ENCODE results near the gene ADAMTS12. TPM values are rescaled to one million over a fixed set of nuclear protein-coding genes. Genes with fewer than 3 reads are reported as not detected.

Gene ADAMTS12
- total and polyA plus RNA-seq, 2 donors (not counting 1 experiment from before 2014, with no cell fraction given) = 10.7 to 44.8 TPM

DNA sequence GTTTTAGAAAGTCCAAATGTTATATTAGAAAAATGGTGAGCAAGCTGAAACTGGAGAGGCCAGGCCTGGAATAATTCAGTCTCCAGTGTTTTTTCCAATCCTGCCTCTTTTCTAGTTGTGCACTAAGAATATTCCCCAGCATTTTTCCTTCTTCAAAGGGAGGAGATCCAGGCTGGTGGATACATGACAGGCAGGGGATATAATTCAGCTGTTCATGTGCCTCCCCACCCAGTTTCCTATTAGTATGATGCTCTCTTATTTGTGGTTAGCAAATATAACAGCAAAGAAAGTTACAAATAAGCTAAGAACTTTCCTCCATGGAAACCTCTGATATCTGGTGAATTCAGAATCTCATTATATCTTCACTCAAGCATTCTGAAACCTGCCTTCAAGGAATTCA, 234.6 kb downstream of the ADAMTS12 start:
- H3K27me3 ChIP-seq (ENCODE audit: control insufficient read depth, insufficient read depth, low read length) = no peaks in the 10 kb centered on the region
- H3K36me3 ChIP-seq (ENCODE audit: control insufficient read depth, insufficient read depth, low read length) = peaks cover 5% of the 10 kb centered on the region
- no peak overlapping the region for H3K4me2 ChIP-seq (ENCODE audit: extremely low read depth, insufficient read depth, low read length)
- no peak overlapping the region for H3K27ac ChIP-seq (ENCODE audit: insufficient read depth, low read length)
- peak in 1 of 2 donors; percentile 51 for DNase-seq (ENCODE audit: low read depth in 2 of 2)
- no peaks in the 10 kb centered on the region for H3K79me2 ChIP-seq (ENCODE audit: control insufficient read depth, insufficient read depth, low read length)
- no peaks in the 10 kb centered on the region for H4K20me1 ChIP-seq (ENCODE audit: control insufficient read depth, extremely low read depth, insufficient read depth, low read length)
- H3K9me3 ChIP-seq (ENCODE audit: control insufficient read depth, insufficient read depth, low read depth, low read length) = no peaks in the 10 kb centered on the region
- no peak overlapping the region for H2AFZ ChIP-seq (ENCODE audit: low read length)
- no peak overlapping the region for H3K9ac ChIP-seq (ENCODE audit: insufficient read depth, low read length)
- no peak for TF ChIP-seq EZH2 (IDR thresholded peaks at IDR 0.05; ENCODE audit: low read length, missing control alignments)
- TF ChIP-seq, protein P1, sequence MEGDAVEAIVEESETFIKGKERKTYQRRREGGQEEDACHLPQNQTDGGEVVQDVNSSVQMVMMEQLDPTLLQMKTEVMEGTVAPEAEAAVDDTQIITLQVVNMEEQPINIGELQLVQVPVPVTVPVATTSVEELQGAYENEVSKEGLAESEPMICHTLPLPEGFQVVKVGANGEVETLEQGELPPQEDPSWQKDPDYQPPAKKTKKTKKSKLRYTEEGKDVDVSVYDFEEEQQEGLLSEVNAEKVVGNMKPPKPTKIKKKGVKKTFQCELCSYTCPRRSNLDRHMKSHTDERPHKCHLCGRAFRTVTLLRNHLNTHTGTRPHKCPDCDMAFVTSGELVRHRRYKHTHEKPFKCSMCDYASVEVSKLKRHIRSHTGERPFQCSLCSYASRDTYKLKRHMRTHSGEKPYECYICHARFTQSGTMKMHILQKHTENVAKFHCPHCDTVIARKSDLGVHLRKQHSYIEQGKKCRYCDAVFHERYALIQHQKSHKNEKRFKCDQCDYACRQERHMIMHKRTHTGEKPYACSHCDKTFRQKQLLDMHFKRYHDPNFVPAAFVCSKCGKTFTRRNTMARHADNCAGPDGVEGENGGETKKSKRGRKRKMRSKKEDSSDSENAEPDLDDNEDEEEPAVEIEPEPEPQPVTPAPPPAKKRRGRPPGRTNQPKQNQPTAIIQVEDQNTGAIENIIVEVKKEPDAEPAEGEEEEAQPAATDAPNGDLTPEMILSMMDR (conservative IDR thresholded peaks at IDR 0.05 in 1 of 2, IDR thresholded peaks at IDR 0.05 in 1 of 2; ENCODE audit: low read depth in 1 of 2, low read length in 2 of 2) = no peak
- no peaks in the 10 kb centered on the region for H3K4me1 ChIP-seq (ENCODE audit: control insufficient read depth, extremely low read depth, insufficient read depth, low read length)
- H3K4me3 ChIP-seq (replicated peaks in 1 of 4; ENCODE audit: control extremely low read depth in 1 of 4, insufficient read depth in 1 of 4, low read depth in 3 of 4, low read length in 4 of 4) = no peak overlapping the region

GRCh38 chr5:33650911-33651310, 240.9 kb downstream of the ADAMTS12 start:
- H3K9me3 ChIP-seq (ENCODE audit: control insufficient read depth, insufficient read depth, low read depth, low read length) = no peaks in the 10 kb centered on the region
- H3K4me1 ChIP-seq (ENCODE audit: control insufficient read depth, extremely low read depth, insufficient read depth, low read length) = no peaks in the 10 kb centered on the region
- no peak overlapping the region for H2AFZ ChIP-seq (ENCODE audit: low read length)
- H3K36me3 ChIP-seq (ENCODE audit: control insufficient read depth, insufficient read depth, low read length) = peaks cover 1% of the 10 kb centered on the region
- H3K27ac ChIP-seq (ENCODE audit: insufficient read depth, low read length) = no peak overlapping the region
- TF ChIP-seq, protein P1 (conservative IDR thresholded peaks at IDR 0.05 in 1 of 2, IDR thresholded peaks at IDR 0.05 in 1 of 2; ENCODE audit: low read depth in 1 of 2, low read length in 2 of 2) = no peak
- no peak for TF ChIP-seq EZH2 (IDR thresholded peaks at IDR 0.05; ENCODE audit: low read length, missing control alignments)
- DNase-seq (ENCODE audit: low read depth in 2 of 2) = peak in 1 of 2 donors; percentile 82
- H3K27me3 ChIP-seq (ENCODE audit: control insufficient read depth, insufficient read depth, low read length) = no peaks in the 10 kb centered on the region
- H3K4me3 ChIP-seq (replicated peaks in 1 of 4; ENCODE audit: control extremely low read depth in 1 of 4, insufficient read depth in 1 of 4, low read depth in 3 of 4, low read length in 4 of 4) = no peak overlapping the region
- no peak overlapping the region for H3K9ac ChIP-seq (ENCODE audit: insufficient read depth, low read length)
- no peaks in the 10 kb centered on the region for H3K79me2 ChIP-seq (ENCODE audit: control insufficient read depth, insufficient read depth, low read length)
- H3K4me2 ChIP-seq (ENCODE audit: extremely low read depth, insufficient read depth, low read length) = no peak overlapping the region
- H4K20me1 ChIP-seq (ENCODE audit: control insufficient read depth, extremely low read depth, insufficient read depth, low read length) = no peaks in the 10 kb centered on the region

DNA sequence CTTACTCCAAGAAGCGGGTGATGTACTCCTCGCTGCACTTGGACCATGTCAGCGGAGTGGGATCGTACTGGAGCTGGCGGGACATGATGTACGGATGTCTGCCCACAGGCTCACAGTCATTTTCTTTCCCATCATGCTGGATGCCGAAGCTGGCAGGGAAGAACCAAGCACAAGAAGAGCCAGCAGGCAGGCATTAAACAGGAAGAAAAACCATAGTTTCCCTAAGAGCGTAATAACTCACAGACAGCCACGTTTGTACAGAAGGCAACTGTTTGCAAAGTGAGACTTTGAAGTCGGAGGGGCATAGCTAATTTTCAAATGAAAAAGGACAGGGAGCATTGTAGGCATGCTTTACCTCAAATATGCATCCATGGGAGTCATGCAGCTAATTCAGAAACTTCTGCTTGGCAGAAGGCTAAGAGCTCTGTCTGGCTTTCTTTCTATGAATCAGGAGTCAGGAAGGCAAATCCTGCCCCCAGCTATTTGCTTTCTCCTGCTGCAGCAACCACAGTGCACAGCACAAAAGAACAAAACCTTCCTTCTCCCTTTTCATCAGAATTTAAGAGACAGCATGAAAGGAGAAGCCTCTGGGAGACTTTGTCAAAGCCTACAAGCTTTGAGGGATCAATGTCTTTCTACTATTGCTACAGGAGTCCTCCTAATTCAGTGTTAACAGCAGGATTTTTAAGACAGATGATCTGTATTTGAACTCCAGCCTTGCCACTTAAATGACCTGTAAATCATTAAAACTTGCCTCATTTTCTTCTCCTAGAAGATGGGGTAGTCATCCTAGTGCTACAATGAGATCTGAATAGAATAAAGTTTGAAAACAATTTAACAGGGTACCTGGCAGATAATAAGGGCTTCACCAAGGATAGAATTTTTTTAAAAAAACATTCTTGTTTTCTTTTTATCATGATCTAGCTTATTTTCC, 242.0 kb downstream of the ADAMTS12 start:
- Histone ChIP-seq H3K9me3 (ENCODE audit: control insufficient read depth, insufficient read depth, low read depth, low read length) (no peaks in the 10 kb centered on the region), H2AFZ (ENCODE audit: low read length) (no peak overlapping the region), H3K4me1 (ENCODE audit: control insufficient read depth, extremely low read depth, insufficient read depth, low read length) (no peaks in the 10 kb centered on the region), H4K20me1 (ENCODE audit: control insufficient read depth, extremely low read depth, insufficient read depth, low read length) (no peaks in the 10 kb centered on the region), H3K79me2 (ENCODE audit: control insufficient read depth, insufficient read depth, low read length) (no peaks in the 10 kb centered on the region), H3K4me3 (replicated peaks in 1 of 4; ENCODE audit: control extremely low read depth in 1 of 4, insufficient read depth in 1 of 4, low read depth in 3 of 4, low read length in 4 of 4) (no peak overlapping the region), H3K9ac (ENCODE audit: insufficient read depth, low read length) (no peak overlapping the region), H3K27ac (ENCODE audit: insufficient read depth, low read length) (no peak overlapping the region), H3K27me3 (ENCODE audit: control insufficient read depth, insufficient read depth, low read length) (no peaks in the 10 kb centered on the region), H3K4me2 (ENCODE audit: extremely low read depth, insufficient read depth, low read length) (no peak overlapping the region), H3K36me3 (ENCODE audit: control insufficient read depth, insufficient read depth, low read length) (peaks cover 1% of the 10 kb centered on the region)
- TF ChIP-seq, protein P1 (conservative IDR thresholded peaks at IDR 0.05 in 1 of 2, IDR thresholded peaks at IDR 0.05 in 1 of 2; ENCODE audit: low read depth in 1 of 2, low read length in 2 of 2) = no peak
- TF ChIP-seq EZH2 (IDR thresholded peaks at IDR 0.05; ENCODE audit: low read length, missing control alignments) = no peak
- peak; percentile 33 to 97 for DNase-seq (ENCODE audit: low read depth in 2 of 2)
